ENCODE results near the gene ABCA2. TPM values are rescaled to one million over a fixed set of nuclear protein-coding genes. Genes with fewer than 3 reads are reported as not detected.
A peak's percentile ranks its signal among the peaks of the same experiment; 100 is the strongest.

Gene ABCA2
- total RNA-seq, 4 donors from 2014 or later, result 3.5 to 14.7 (median 7.6) TPM

DNA sequence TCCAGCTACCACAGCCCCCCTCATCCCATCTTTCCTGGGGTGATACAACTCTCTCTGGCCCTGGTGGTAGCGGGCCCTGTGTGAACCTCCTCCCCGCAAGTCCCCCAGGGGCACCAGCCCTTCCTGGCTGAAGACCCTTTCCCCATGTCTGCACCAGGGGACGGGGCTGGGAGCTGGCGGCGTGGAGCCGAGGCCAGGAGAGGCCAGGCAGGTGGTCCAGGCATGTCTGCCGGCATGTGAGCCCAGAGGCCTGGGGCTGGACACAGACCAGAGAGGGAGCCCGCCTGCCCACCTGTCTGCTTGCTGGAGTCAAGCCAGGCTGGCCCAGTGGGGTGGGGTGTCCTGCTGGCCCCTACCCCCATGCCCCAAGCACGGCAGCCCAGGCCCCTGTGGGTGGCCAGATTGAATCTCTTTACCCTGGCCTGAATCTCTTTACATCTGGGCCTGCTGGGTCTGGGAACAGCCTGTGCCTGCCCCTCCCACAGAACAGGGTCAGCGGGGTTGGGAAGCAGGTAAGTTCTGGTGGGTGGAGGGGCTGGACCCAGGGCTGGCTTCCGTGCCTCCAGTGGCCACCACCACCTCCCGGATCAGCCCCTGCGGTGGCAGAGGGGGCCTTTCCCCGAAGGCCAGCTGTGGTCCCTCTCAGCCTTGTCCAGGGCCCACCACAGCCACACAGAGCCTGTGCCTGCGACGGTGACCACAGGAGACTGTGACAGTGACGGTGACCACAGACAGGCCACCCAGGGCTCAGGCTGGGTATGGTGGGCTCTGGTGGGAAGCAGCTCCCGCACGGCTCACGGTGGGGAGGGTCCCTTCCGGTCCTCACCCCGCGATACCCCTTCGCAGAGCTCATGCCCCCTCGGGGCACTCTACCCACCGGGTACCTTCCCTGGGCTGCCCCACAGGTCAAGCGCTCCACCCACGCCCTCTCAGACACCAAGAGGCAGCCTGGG lies 68.9 kb downstream of the ABCA2 start:
- WGBS, 2 donors, result 95 to 100% methylated on average over 1 to 15 of the region's 28 CpGs
- Histone ChIP-seq H3K27ac (peak overlapping the region in 1 of 4 donors; percentile 9), H3K4me1 (peaks cover 12 to 26% (median 12%) of the 10 kb centered on the region in 3 donors), H3K27me3 (no peaks in the 10 kb centered on the region), H3K4me3 (no peak overlapping the region), H3K36me3 (no peaks in the 10 kb centered on the region), H3K9me3 (no peaks in the 10 kb centered on the region)
- TF ChIP-seq POLR2A (IDR thresholded peaks at IDR 0.05) (no peak), CTCF (IDR thresholded peaks at IDR 0.05) (no peak)
- intact Hi-C loops (cut with DNase I), result no loop called here
- DNase-seq, result no peak

- intact Hi-C loops (cut with DNase I), result no loop called here
- Histone ChIP-seq H3K36me3 (no peaks in the 10 kb centered on the region), H3K27ac (no peak overlapping the region), H3K4me3 (no peak overlapping the region), H3K4me1 (peaks cover 8 to 19% (median 10%) of the 10 kb centered on the region in 3 donors), H3K27me3 (no peaks in the 10 kb centered on the region), H3K9me3 (no peaks in the 10 kb centered on the region)
- 98% methylated on average over 5 of the region's 7 CpGs; no CpG with 5 or more reads in 1 of the 2 donors for WGBS, 2 donors
- TF ChIP-seq CTCF (IDR thresholded peaks at IDR 0.05) (no peak), POLR2A (IDR thresholded peaks at IDR 0.05) (no peak)
- no peak for DNase-seq
Measured at GRCh38 chr9:136958473-136958872, 69.6 kb downstream of the ABCA2 start.

DNA sequence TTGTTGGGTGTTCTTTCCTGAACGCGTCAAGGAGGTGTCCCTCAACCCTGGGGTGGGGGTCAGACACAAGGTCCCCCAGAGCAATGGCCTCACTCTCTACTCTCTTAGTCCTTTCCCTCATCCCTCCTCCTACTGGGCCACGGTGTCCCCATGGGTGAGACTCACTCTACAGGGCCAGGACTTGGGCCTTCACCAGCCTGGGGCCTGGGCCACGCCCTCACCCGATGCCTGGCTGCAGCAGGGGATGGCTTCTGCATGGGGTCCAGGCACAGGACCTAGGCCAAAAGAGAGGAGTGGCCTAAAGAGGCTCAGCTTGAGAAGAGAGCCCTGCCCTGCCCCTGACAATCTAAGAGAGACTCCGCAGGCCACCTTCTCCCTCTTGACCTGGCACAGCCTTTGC lies 70.1 kb downstream of the ABCA2 start:
- no peak for DNase-seq
- intact Hi-C loops (cut with DNase I), result no loop called here
- 81 to 100% methylated on average over 3 to 4 of the region's 6 CpGs for WGBS, 2 donors
- H3K4me3 ChIP-seq, result no peak overlapping the region
- no peak for TF ChIP-seq CTCF (IDR thresholded peaks at IDR 0.05)
- no peak for TF ChIP-seq POLR2A (IDR thresholded peaks at IDR 0.05)
- no peak overlapping the region for H3K27ac ChIP-seq
- H3K4me1 ChIP-seq, result peaks cover 8 to 16% (median 10%) of the 10 kb centered on the region in 3 donors
- no peaks in the 10 kb centered on the region for H3K27me3 ChIP-seq
- H3K9me3 ChIP-seq, result no peaks in the 10 kb centered on the region
- no peaks in the 10 kb centered on the region for H3K36me3 ChIP-seq

DNA sequence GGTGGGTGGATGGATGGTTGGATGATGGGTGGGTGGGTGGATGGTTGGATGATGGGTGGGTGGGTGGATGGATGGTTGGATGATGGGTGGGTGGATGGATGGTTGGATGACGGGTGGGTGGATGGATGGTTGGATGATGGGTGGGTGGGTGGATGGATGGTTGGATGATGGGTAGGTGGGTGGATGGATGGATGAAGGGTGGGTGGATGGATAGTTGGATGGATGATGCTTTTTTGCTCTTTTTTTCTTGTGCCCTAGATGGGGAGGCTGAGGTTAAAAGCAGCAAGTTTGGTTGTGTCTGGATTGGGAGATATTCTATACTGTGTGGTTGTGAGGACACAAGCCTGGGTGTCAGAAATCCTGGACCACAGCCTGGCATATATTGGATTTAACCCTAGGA lies 70.6 kb downstream of the ABCA2 start:
- Histone ChIP-seq H3K27me3 (no peaks in the 10 kb centered on the region), H3K27ac (no peak overlapping the region), H3K4me1 (peaks cover 8 to 16% (median 10%) of the 10 kb centered on the region in 3 donors), H3K9me3 (no peaks in the 10 kb centered on the region), H3K4me3 (no peak overlapping the region), H3K36me3 (no peaks in the 10 kb centered on the region)
- no peak for DNase-seq
- WGBS, 2 donors, result 85 to 89% methylated on average over 1 of the region's 1 CpG
- TF ChIP-seq CTCF (IDR thresholded peaks at IDR 0.05) (no peak), POLR2A (IDR thresholded peaks at IDR 0.05) (no peak)
- intact Hi-C loops (cut with DNase I), result no loop called here

Other genes starting within 250 kb of the ABCA2 start
- 100 to 1,000 TPM; 109 to 129 (median 123) TPM for gene TMEM141, start 236.9 kb downstream of the ABCA2 start, total RNA-seq
- 1 to 10 TPM in 1 of 4 donors, not detected in 3; 2.1 TPM for gene CCDC183, start 231.9 kb downstream of the ABCA2 start, total RNA-seq
- 10 to 100 TPM; 54.9 to 70.7 (median 61.5) TPM for gene RABL6, start 220.3 kb downstream of the ABCA2 start, total RNA-seq
- gene AJM1, start 185.8 kb downstream of the ABCA2 start, total RNA-seq, result 1 to 10 TPM in 2 of 4 donors, under 1 TPM in 2; 0.32 to 2.3 (median 1.0) TPM
- gene PHPT1, start 178.8 kb downstream of the ABCA2 start, total RNA-seq, result 10 to 100 TPM; 21.9 to 53.2 (median 42.2) TPM
- gene MAMDC4, start 175.9 kb downstream of the ABCA2 start, total RNA-seq, result 1 to 10 TPM; 1.8 to 2.9 (median 2.7) TPM
- gene EDF1, start 161.9 kb downstream of the ABCA2 start, total RNA-seq, result 100 to 1,000 TPM; 326 to 456 (median 356) TPM
- 10 to 100 TPM in 3 of 4 donors, 1 to 10 TPM in 1; 8.0 to 20.9 (median 13.2) TPM for gene TRAF2, start 141.7 kb downstream of the ABCA2 start, total RNA-seq
- 100 to 1,000 TPM; 146 to 210 (median 163) TPM for gene FBXW5, start 83.5 kb downstream of the ABCA2 start, total RNA-seq
- 1 to 10 TPM in 1 of 4 donors, not detected in 3; 1.6 TPM for gene C8G, start 83.0 kb downstream of the ABCA2 start, total RNA-seq
- not detected for gene LCN12, start 76.0 kb downstream of the ABCA2 start, total RNA-seq
- gene PTGDS, start 50.7 kb downstream of the ABCA2 start, total RNA-seq, result 100 to 1,000 TPM in 1 of 4 donors, 1 to 10 TPM in 3; 1.7 to 208 (median 4.8) TPM
- gene LCNL1, start 45.2 kb downstream of the ABCA2 start, total RNA-seq, result under 1 TPM in 1 of 4 donors, not detected in 3; 0.19 TPM
- 10 to 100 TPM; 18.3 to 56.3 (median 49.6) TPM for gene PAXX, start 35.8 kb downstream of the ABCA2 start, total RNA-seq
- 100 to 1,000 TPM in 3 of 4 donors, 10 to 100 TPM in 1; 94.8 to 442 (median 200) TPM for gene CLIC3, start 31.7 kb downstream of the ABCA2 start, total RNA-seq
- gene FUT7, start 3.9 kb upstream of the ABCA2 start, total RNA-seq, result under 1 TPM in 3 of 4 donors, not detected in 1; 0.13 to 0.38 (median 0.21) TPM
- 10 to 100 TPM; 11.9 to 45.2 (median 20.3) TPM for gene NPDC1, start 17.9 kb upstream of the ABCA2 start, total RNA-seq
- 1 to 10 TPM in 2 of 4 donors, under 1 TPM in 2; 0.47 to 1.3 (median 0.86) TPM for gene ENTPD2, start 25.8 kb upstream of the ABCA2 start, total RNA-seq
- 10 to 100 TPM in 3 of 4 donors, 1 to 10 TPM in 1; 8.2 to 21.2 (median 14.7) TPM for gene SAPCD2, start 42.3 kb upstream of the ABCA2 start, total RNA-seq
- 1 to 10 TPM; 2.2 to 4.7 (median 3.7) TPM for gene UAP1L1, start 49.3 kb upstream of the ABCA2 start, total RNA-seq
- gene MAN1B1, start 58.7 kb upstream of the ABCA2 start, total RNA-seq, result 10 to 100 TPM; 25.6 to 50.9 (median 39.4) TPM
- 100 to 1,000 TPM in 1 of 4 donors, 10 to 100 TPM in 3; 41.1 to 109 (median 62.4) TPM for gene DPP7, start 86.5 kb upstream of the ABCA2 start, total RNA-seq
- gene GRIN1, start 110.9 kb upstream of the ABCA2 start, total RNA-seq, result under 1 TPM in 1 of 4 donors, not detected in 3; 0.38 TPM
- gene LRRC26, start 141.8 kb upstream of the ABCA2 start, total RNA-seq, result 1 to 10 TPM in 1 of 4 donors, under 1 TPM in 2, not detected in 1; 0.82 to 3.7 (median 0.95) TPM
- not detected for gene TMEM210, start 143.8 kb upstream of the ABCA2 start, total RNA-seq
- gene ANAPC2, start 160.3 kb upstream of the ABCA2 start, total RNA-seq, result 10 to 100 TPM; 14.0 to 34.1 (median 25.1) TPM
- gene SSNA1, start 160.4 kb upstream of the ABCA2 start, total RNA-seq, result 100 to 1,000 TPM in 2 of 4 donors, 10 to 100 TPM in 2; 67.1 to 124 (median 96.7) TPM
- gene TPRN, start 172.5 kb upstream of the ABCA2 start, total RNA-seq, result 10 to 100 TPM; 13.0 to 34.2 (median 15.8) TPM
- 10 to 100 TPM; 19.4 to 29.6 (median 25.4) TPM for gene TMEM203, start 177.4 kb upstream of the ABCA2 start, total RNA-seq
- gene NDOR1, start 177.5 kb upstream of the ABCA2 start, total RNA-seq, result 10 to 100 TPM in 1 of 4 donors, 1 to 10 TPM in 3; 5.3 to 11.2 (median 7.7) TPM
- 1 to 10 TPM; 2.3 to 3.2 (median 2.5) TPM for gene RNF208, start 194.0 kb upstream of the ABCA2 start, total RNA-seq
- gene CYSRT1, start 196.9 kb upstream of the ABCA2 start, total RNA-seq, result 100 to 1,000 TPM; 114 to 301 (median 152) TPM
- 1 to 10 TPM; 1.2 to 5.2 (median 3.0) TPM for gene RNF224, start 199.3 kb upstream of the ABCA2 start, total RNA-seq
- 1 to 10 TPM in 1 of 4 donors, under 1 TPM in 2, not detected in 1; 0.11 to 1.7 (median 0.38) TPM for gene SLC34A3, start 202.7 kb upstream of the ABCA2 start, total RNA-seq
- 100 to 1,000 TPM; 367 to 753 (median 540) TPM for gene TUBB4B, start 213.1 kb upstream of the ABCA2 start, total RNA-seq
- not detected for gene STPG3, start 223.0 kb upstream of the ABCA2 start, total RNA-seq
- 10 to 100 TPM; 26.1 to 41.4 (median 35.2) TPM for gene NELFB, start 227.1 kb upstream of the ABCA2 start, total RNA-seq
- 10 to 100 TPM in 3 of 4 donors, 1 to 10 TPM in 1; 8.8 to 17.5 (median 13.5) TPM for gene TOR4A, start 249.5 kb upstream of the ABCA2 start, total RNA-seq

All from esophagus squamous epithelium (tissue), 5 donors.